Measurements from ENCODE around the gene EGR4. TPM values are rescaled to one million over a fixed set of nuclear protein-coding genes. Genes with fewer than 3 reads are reported as not detected.

Gene EGR4
- total RNA-seq, 2 donors from 2014 or later: 0.15 TPM; not detected in 1

DNA sequence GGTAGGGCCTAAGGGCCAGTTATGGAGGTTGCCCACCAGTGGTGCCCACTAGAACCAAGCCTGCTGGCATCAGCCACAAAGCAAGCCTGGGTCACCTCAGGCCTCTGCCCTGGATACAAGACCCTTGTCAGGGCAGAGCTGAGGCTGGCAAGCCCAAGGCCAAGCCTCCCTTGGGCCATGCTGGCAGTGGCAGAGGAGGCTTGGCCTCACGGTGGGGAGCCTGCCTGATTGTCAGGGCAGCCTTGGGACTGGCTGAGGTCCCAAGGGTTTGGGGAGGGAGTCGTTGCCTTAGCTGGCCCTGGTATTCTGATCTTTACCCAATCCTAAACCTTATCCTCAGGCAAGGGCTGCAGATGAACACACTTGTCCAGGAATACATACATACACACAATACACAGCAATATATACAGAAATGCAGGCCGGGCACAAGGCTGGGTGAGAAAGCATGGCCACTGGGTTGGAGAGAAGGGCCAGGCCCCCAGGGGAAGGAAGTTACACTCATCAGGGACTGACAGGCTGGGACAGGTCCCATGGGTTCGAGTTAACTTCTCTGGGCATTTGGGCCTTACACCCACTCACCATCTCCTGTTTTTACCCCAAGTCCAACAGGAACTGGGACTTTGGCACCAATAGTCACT, 38.2 kb downstream of the EGR4 start:
- no peaks in the 10 kb centered on the region for H3K27me3 ChIP-seq (ENCODE audit: control insufficient read depth, insufficient read depth, low read length, poor library complexity, severe bottlenecking)
- no peak overlapping the region for H3K27ac ChIP-seq (ENCODE audit: low read depth, low read length)
- DNase-seq: peak; percentile 51
- H3K4me3 ChIP-seq (ENCODE audit: low read length): no peak overlapping the region
- Mint-ChIP-seq H3K4me3 (no peak overlapping the region), H3K9me3 (no peaks in the 10 kb centered on the region), H3K27me3 (ENCODE audit: insufficient read depth) (no peaks in the 10 kb centered on the region), H3K27ac (no peak overlapping the region), H3K4me1 (no peaks in the 10 kb centered on the region), H3K36me3 (ENCODE audit: low read depth) (peaks cover 42% of the 10 kb centered on the region)
- peaks cover 48% of the 10 kb centered on the region for H3K36me3 ChIP-seq (ENCODE audit: control insufficient read depth, insufficient read depth, low read length)
- no peaks in the 10 kb centered on the region for H3K9me3 ChIP-seq (ENCODE audit: control insufficient read depth, low read length)
- H3K4me1 ChIP-seq (ENCODE audit: control insufficient read depth, insufficient read depth, low read length): no peaks in the 10 kb centered on the region
- H3K9ac ChIP-seq (ENCODE audit: extremely low read depth, low read length, poor library complexity, severe bottlenecking): no peak overlapping the region
- WGBS, 2 experiments (ENCODE audit: insufficient coverage in 1 of 2, insufficient read length in 1 of 2): 95 to 100% methylated on average over 2 to 4 of the region's 4 CpGs
- TF ChIP-seq, protein P1, sequence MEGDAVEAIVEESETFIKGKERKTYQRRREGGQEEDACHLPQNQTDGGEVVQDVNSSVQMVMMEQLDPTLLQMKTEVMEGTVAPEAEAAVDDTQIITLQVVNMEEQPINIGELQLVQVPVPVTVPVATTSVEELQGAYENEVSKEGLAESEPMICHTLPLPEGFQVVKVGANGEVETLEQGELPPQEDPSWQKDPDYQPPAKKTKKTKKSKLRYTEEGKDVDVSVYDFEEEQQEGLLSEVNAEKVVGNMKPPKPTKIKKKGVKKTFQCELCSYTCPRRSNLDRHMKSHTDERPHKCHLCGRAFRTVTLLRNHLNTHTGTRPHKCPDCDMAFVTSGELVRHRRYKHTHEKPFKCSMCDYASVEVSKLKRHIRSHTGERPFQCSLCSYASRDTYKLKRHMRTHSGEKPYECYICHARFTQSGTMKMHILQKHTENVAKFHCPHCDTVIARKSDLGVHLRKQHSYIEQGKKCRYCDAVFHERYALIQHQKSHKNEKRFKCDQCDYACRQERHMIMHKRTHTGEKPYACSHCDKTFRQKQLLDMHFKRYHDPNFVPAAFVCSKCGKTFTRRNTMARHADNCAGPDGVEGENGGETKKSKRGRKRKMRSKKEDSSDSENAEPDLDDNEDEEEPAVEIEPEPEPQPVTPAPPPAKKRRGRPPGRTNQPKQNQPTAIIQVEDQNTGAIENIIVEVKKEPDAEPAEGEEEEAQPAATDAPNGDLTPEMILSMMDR (conservative IDR thresholded peaks at IDR 0.05): no peak

DNA sequence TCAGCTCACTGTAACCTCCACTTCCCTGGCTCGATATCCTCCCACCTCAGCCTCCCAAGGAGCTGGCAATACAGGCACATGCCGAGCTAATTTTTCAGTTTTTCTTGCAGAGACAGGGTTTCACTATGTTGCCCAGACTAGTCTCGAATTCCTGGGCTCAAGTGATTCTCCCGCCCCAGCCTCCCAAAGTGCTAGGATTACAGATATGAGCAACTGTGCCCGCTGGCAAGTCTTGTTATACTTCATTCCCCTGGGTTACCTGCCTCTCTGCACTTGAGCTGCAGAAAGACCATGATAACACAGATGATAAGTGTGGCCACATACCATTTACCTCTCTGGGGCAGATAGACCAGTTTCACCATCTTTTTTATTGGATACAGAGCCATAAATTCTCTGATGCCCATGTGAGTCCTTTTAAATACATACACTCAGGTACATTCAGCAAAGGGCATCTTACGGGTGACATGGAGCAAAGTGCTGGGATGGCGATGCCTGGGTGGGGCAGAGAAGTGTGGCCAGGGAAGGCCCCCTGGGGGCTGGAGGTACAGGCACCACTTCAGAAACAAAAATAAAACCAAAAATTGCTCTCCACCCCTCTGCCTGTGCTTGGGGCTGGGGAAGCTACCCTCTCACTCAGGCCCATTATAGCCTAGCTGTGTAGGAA, 38.9 kb downstream of the EGR4 start:
- H3K4me1 Mint-ChIP-seq: no peaks in the 10 kb centered on the region
- TF ChIP-seq, protein P1 (conservative IDR thresholded peaks at IDR 0.05): no peak
- H3K27me3 Mint-ChIP-seq (ENCODE audit: insufficient read depth): no peaks in the 10 kb centered on the region
- no peak overlapping the region for H3K27ac Mint-ChIP-seq
- Histone ChIP-seq H3K36me3 (ENCODE audit: control insufficient read depth, insufficient read depth, low read length) (peaks cover 55% of the 10 kb centered on the region), H3K4me3 (ENCODE audit: low read length) (no peak overlapping the region), H3K9me3 (ENCODE audit: control insufficient read depth, low read length) (no peaks in the 10 kb centered on the region), H3K9ac (ENCODE audit: extremely low read depth, low read length, poor library complexity, severe bottlenecking) (no peak overlapping the region), H3K4me1 (ENCODE audit: control insufficient read depth, insufficient read depth, low read length) (no peaks in the 10 kb centered on the region), H3K27ac (ENCODE audit: low read depth, low read length) (no peak overlapping the region), H3K27me3 (ENCODE audit: control insufficient read depth, insufficient read depth, low read length, poor library complexity, severe bottlenecking) (no peaks in the 10 kb centered on the region)
- no peak overlapping the region for H3K4me3 Mint-ChIP-seq
- 95 to 96% methylated on average over 5 to 7 of the region's 7 CpGs for WGBS, 2 experiments (ENCODE audit: insufficient coverage in 1 of 2, insufficient read length in 1 of 2)
- DNase-seq: peak; percentile 34
- H3K36me3 Mint-ChIP-seq (ENCODE audit: low read depth): peaks cover 48% of the 10 kb centered on the region
- no peaks in the 10 kb centered on the region for H3K9me3 Mint-ChIP-seq

- Mint-ChIP-seq H3K27me3 (ENCODE audit: insufficient read depth) (no peaks in the 10 kb centered on the region), H3K4me3 (no peak overlapping the region), H3K27ac (no peak overlapping the region), H3K4me1 (no peaks in the 10 kb centered on the region), H3K36me3 (ENCODE audit: low read depth) (peaks cover 53% of the 10 kb centered on the region), H3K9me3 (no peaks in the 10 kb centered on the region)
- H3K27me3 ChIP-seq (ENCODE audit: control insufficient read depth, insufficient read depth, low read length, poor library complexity, severe bottlenecking): no peaks in the 10 kb centered on the region
- WGBS, 2 experiments (ENCODE audit: insufficient coverage in 1 of 2, insufficient read length in 1 of 2): 92 to 93% methylated on average over 3 of the region's 3 CpGs
- no peaks in the 10 kb centered on the region for H3K4me1 ChIP-seq (ENCODE audit: control insufficient read depth, insufficient read depth, low read length)
- DNase-seq: peak; percentile 44
- H3K36me3 ChIP-seq (ENCODE audit: control insufficient read depth, insufficient read depth, low read length): peaks cover 61% of the 10 kb centered on the region
- no peaks in the 10 kb centered on the region for H3K9me3 ChIP-seq (ENCODE audit: control insufficient read depth, low read length)
- no peak overlapping the region for H3K9ac ChIP-seq (ENCODE audit: extremely low read depth, low read length, poor library complexity, severe bottlenecking)
- TF ChIP-seq, protein P1 (conservative IDR thresholded peaks at IDR 0.05): no peak
- no peak overlapping the region for H3K4me3 ChIP-seq (ENCODE audit: low read length)
- H3K27ac ChIP-seq (ENCODE audit: low read depth, low read length): no peak overlapping the region
These were observed 39.4 kb downstream of the EGR4 start for GRCh38 chr2:73253901-73254300.

All from endodermal cell (in vitro differentiated cells).